ENCODE data around the gene CTXN1.

The CTXN1 gene

DNA sequence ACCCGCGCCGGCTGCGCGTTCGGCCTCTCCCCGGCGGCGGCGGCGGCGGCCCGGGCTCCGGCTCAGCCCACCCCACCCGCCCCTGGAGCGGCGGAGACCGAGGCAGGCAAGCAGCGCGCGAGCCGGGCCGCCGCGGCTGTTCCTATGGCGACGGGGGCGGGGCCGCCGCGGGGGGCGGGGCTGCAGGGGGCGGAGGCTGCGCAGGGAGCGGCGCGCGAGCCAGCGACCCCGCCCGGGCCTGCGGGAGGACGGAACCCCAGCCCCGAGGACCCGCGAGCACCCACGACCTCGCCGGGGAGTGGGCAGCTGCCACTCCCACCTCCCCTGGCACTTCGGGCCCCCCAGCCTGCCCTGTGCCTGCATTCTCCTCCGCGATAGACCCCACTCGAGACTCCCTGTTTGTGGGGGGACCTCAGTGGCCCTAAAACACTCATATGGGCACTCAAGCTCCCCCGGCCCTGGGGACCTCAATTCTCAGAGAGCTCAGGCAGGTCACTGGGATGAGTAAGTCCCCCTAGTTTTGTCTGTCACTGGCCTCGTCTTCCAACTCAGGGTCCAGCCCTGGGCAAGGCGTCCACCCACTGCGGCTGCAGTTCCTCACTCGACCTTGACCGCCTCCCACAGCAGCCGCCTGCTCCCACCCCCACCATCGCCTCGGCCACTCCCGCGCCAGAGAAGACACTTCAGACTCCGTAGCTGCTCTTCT, at the start of gene CTXN1:
Gene CTXN1, minus strand, starts transcription at position 115 of the 706 bp plus-strand sequence. CDS start 597 bp downstream, outside the sequence.
- peak within 1 kb of the TSS; percentile 48; the same call in 1 of the 2 replicates for H3K27ac ChIP-seq (ENCODE audit: extremely low read depth, low read depth, low read length)
- POLR2A ChIA-PET, result interaction anchor here (0.6 to 1.6 kb wide), 4 partner anchors 8 to 321 kb away, joined by 3 to 5 read pairs (median 4); partner anchors contain the start of gene TIMM44
- H3K4me1 ChIP-seq (ENCODE audit: control insufficient read depth, insufficient read depth, low read length), result peaks cover 17% of the 10 kb centered on the region
- H3K36me3 ChIP-seq (ENCODE audit: control insufficient read depth in 2 of 2, insufficient read depth in 1 of 2, low read length in 2 of 2), result peaks cover 6 to 36% of the 10 kb centered on the region in 2 experiments; a peak in 2 of 3 replicates
- peak within 1 kb of the TSS; percentile 33 for H3K4me3 ChIP-seq (ENCODE audit: low read depth, low read length)
- H3K9me3 ChIP-seq (ENCODE audit: control insufficient read depth, insufficient read depth, low read depth, low read length), result no peaks in the 10 kb centered on the region
- CTCF ChIA-PET, result interaction anchor here (0.5 to 2.2 kb wide), 7 partner anchors 9 to 1546 kb away, joined by 3 to 11 read pairs (median 4); partner anchors contain the start of gene TIMM44
- TF ChIP-seq, protein P1, sequence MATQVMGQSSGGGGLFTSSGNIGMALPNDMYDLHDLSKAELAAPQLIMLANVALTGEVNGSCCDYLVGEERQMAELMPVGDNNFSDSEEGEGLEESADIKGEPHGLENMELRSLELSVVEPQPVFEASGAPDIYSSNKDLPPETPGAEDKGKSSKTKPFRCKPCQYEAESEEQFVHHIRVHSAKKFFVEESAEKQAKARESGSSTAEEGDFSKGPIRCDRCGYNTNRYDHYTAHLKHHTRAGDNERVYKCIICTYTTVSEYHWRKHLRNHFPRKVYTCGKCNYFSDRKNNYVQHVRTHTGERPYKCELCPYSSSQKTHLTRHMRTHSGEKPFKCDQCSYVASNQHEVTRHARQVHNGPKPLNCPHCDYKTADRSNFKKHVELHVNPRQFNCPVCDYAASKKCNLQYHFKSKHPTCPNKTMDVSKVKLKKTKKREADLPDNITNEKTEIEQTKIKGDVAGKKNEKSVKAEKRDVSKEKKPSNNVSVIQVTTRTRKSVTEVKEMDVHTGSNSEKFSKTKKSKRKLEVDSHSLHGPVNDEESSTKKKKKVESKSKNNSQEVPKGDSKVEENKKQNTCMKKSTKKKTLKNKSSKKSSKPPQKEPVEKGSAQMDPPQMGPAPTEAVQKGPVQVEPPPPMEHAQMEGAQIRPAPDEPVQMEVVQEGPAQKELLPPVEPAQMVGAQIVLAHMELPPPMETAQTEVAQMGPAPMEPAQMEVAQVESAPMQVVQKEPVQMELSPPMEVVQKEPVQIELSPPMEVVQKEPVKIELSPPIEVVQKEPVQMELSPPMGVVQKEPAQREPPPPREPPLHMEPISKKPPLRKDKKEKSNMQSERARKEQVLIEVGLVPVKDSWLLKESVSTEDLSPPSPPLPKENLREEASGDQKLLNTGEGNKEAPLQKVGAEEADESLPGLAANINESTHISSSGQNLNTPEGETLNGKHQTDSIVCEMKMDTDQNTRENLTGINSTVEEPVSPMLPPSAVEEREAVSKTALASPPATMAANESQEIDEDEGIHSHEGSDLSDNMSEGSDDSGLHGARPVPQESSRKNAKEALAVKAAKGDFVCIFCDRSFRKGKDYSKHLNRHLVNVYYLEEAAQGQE (tag by site-specific recombination; IDR thresholded peaks at IDR 0.05), result no peak
- TF ChIP-seq ZNF335 (tag by site-specific recombination; conservative IDR thresholded peaks at IDR 0.05), result peak; percentile 87
- peak; percentile 26; the same call in 1 of the 2 replicates for TF ChIP-seq SP7 (tag by site-specific recombination; IDR thresholded peaks at IDR 0.05)
- TF ChIP-seq ZBTB17 (tag by site-specific recombination; IDR thresholded peaks at IDR 0.05), result no peak
- peak; percentile 49; the same call in 1 of the 2 replicates for TF ChIP-seq SP3 (tag by site-specific recombination; IDR thresholded peaks at IDR 0.05)
- no peak for TF ChIP-seq ZIC2 (tag by site-specific recombination; IDR thresholded peaks at IDR 0.05)
- no peak; the same call in 1 of the 2 replicates for TF ChIP-seq ZNF341 (tag by site-specific recombination; IDR thresholded peaks at IDR 0.05; ENCODE audit: low read depth)
- TF ChIP-seq KLF9 (tag by site-specific recombination; IDR thresholded peaks at IDR 0.05; ENCODE audit: low read depth), result 0 out of 2 replicates have a peak, but pooled peaks have one; percentile 53
- TF ChIP-seq GLIS2 (tag by site-specific recombination; IDR thresholded peaks at IDR 0.05), result peak; percentile 44; the same call in 1 of the 2 replicates
- TF ChIP-seq SP2 (tag by site-specific recombination; IDR thresholded peaks at IDR 0.05), result peak; percentile 19; the same call in 1 of the 2 replicates
- TF ChIP-seq ZNF48 (tag by site-specific recombination; IDR thresholded peaks at IDR 0.05), result no peak
- no peak for TF ChIP-seq PRDM1 (tag by site-specific recombination; IDR thresholded peaks at IDR 0.05)
- TF ChIP-seq EGR2 (tag by site-specific recombination; IDR thresholded peaks at IDR 0.05; ENCODE audit: low read depth), result peak; percentile 79
- TF ChIP-seq, protein P2, sequence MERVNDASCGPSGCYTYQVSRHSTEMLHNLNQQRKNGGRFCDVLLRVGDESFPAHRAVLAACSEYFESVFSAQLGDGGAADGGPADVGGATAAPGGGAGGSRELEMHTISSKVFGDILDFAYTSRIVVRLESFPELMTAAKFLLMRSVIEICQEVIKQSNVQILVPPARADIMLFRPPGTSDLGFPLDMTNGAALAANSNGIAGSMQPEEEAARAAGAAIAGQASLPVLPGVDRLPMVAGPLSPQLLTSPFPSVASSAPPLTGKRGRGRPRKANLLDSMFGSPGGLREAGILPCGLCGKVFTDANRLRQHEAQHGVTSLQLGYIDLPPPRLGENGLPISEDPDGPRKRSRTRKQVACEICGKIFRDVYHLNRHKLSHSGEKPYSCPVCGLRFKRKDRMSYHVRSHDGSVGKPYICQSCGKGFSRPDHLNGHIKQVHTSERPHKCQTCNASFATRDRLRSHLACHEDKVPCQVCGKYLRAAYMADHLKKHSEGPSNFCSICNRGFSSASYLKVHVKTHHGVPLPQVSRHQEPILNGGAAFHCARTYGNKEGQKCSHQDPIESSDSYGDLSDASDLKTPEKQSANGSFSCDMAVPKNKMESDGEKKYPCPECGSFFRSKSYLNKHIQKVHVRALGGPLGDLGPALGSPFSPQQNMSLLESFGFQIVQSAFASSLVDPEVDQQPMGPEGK (tag by site-specific recombination; IDR thresholded peaks at IDR 0.05), result peak; percentile 56; the same call in 1 of the 2 replicates
- TF ChIP-seq ZNF473 (tag by site-specific recombination; IDR thresholded peaks at IDR 0.05), result no peak
- TF ChIP-seq, protein P3, sequence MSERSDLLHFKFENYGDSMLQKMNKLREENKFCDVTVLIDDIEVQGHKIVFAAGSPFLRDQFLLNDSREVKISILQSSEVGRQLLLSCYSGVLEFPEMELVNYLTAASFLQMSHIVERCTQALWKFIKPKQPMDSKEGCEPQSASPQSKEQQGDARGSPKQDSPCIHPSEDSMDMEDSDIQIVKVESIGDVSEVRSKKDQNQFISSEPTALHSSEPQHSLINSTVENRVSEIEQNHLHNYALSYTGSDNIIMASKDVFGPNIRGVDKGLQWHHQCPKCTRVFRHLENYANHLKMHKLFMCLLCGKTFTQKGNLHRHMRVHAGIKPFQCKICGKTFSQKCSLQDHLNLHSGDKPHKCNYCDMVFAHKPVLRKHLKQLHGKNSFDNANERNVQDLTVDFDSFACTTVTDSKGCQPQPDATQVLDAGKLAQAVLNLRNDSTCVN (tag by site-specific recombination; optimal IDR thresholded peaks at IDR 0.05), result peak; percentile 29
- TF ChIP-seq ZNF394 (tag by site-specific recombination; IDR thresholded peaks at IDR 0.05; ENCODE audit: borderline replicate concordance), result no peak
- TF ChIP-seq KLF16 (tag by site-specific recombination; IDR thresholded peaks at IDR 0.05), result peak; percentile 55; the same call in 1 of the 2 replicates
- no peak for TF ChIP-seq ZNF138 (tag by site-specific recombination; IDR thresholded peaks at IDR 0.05; ENCODE audit: borderline replicate concordance)
- TF ChIP-seq ZBTB1 (tag by site-specific recombination; IDR thresholded peaks at IDR 0.05), result no peak
- TF ChIP-seq ZNF548 (tag by site-specific recombination; IDR thresholded peaks at IDR 0.05), result no peak
- TF ChIP-seq YY1 (tag by site-specific recombination; IDR thresholded peaks at IDR 0.05), result no peak
- TF ChIP-seq, protein P4, sequence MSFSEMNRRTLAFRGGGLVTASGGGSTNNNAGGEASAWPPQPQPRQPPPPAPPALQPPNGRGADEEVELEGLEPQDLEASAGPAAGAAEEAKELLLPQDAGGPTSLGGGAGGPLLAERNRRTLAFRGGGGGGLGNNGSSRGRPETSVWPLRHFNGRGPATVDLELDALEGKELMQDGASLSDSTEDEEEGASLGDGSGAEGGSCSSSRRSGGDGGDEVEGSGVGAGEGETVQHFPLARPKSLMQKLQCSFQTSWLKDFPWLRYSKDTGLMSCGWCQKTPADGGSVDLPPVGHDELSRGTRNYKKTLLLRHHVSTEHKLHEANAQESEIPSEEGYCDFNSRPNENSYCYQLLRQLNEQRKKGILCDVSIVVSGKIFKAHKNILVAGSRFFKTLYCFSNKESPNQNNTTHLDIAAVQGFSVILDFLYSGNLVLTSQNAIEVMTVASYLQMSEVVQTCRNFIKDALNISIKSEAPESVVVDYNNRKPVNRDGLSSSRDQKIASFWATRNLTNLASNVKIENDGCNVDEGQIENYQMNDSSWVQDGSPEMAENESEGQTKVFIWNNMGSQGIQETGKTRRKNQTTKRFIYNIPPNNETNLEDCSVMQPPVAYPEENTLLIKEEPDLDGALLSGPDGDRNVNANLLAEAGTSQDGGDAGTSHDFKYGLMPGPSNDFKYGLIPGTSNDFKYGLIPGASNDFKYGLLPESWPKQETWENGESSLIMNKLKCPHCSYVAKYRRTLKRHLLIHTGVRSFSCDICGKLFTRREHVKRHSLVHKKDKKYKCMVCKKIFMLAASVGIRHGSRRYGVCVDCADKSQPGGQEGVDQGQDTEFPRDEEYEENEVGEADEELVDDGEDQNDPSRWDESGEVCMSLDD (tag by site-specific recombination; IDR thresholded peaks at IDR 0.05), result peak; percentile 62; the same call in 1 of the 2 replicates
- TF ChIP-seq ZBTB8A (tag by site-specific recombination; IDR thresholded peaks at IDR 0.05), result peak; percentile 26; the same call in 1 of the 2 replicates
- no peak for TF ChIP-seq RBAK (tag by site-specific recombination; IDR thresholded peaks at IDR 0.05)
- TF ChIP-seq ZFHX2 (tag by site-specific recombination; conservative IDR thresholded peaks at IDR 0.05), result peak; percentile 85
- peak; percentile 27; the same call in 1 of the 2 replicates for TF ChIP-seq KLF1 (tag by site-specific recombination; IDR thresholded peaks at IDR 0.05)
- TF ChIP-seq KLF8 (tag by site-specific recombination; IDR thresholded peaks at IDR 0.05), result peak; percentile 49; the same call in 1 of the 2 replicates
